H1 (cell line): ENCODE measurements around the gene HOXA11. TPM values are rescaled to one million over a fixed set of nuclear protein-coding genes. Genes with fewer than 3 reads are reported as not detected.

Experiments
- CTCF ChIA-PET: fragments of 300-600 bp; sonication (Branson Sonifier 250); formaldehyde crosslinking; loops from one replicate; lab custom pipeline; 2021; ENCODE audit not compliant: partially characterized antibody; lab: Charles Lee
- POLR2A ChIA-PET: fragments of 300-600 bp; sonication (Branson Sonifier 250); formaldehyde crosslinking; loops from one replicate; lab custom pipeline; 2021; ENCODE audit warnings: inconsistent platforms; ENCODE audit not compliant: partially characterized antibody; lab: Charles Lee
- DNase-seq, 2 experiments: peaks; one replicate each; pipeline versions ENCODE4 v3.0.0 to v3.0.0-alpha.2; 2010 to 2022; ENCODE audit warnings: low spot score in 2 of 2, low read depth in 1 of 2, mixed read lengths in 1 of 2
- FAIRE-seq: peaks from 2 replicates; lab custom pipeline; 2011; peaks lifted over from hg19 to GRCh38; lab: Jason Lieb, UNC
- H2AFZ ChIP-seq: 2 replicates; pipeline ENCODE4 v1.8.1; 2012; ENCODE audit warnings: low read length, inconsistent platforms
- H2AK5ac ChIP-seq: 2 replicates; pipeline ENCODE4 v1.6.1; 2013; ENCODE audit warnings: low read depth, low read length
- H2BK120ac ChIP-seq: replicated peaks from 2 replicates; pipeline ENCODE3; 2013; ENCODE audit warnings: low read depth, low read length, inconsistent platforms
- H2BK12ac ChIP-seq: 2 replicates; pipeline ENCODE4 v1.6.1; 2013; ENCODE audit warnings: low read depth, low read length
- H2BK15ac ChIP-seq: 2 replicates; pipeline ENCODE4 v1.6.1; 2013; ENCODE audit warnings: low read length
- H2BK20ac ChIP-seq: 2 replicates; pipeline ENCODE4 v1.6.1; 2013; ENCODE audit warnings: low read length
- H2BK5ac ChIP-seq: 2 replicates; pipeline ENCODE4 v1.6.1; 2013; ENCODE audit warnings: low read depth, low read length
- H3K14ac ChIP-seq: 2 replicates; pipeline ENCODE4 v1.6.1; 2013; ENCODE audit warnings: inconsistent platforms; ENCODE audit not compliant: insufficient read length
- H3K18ac ChIP-seq: 2 replicates; pipeline ENCODE4 v1.6.1; 2013; ENCODE audit warnings: low read length; ENCODE audit errors: extremely low read depth
- H3K23ac ChIP-seq: 2 replicates; pipeline ENCODE4 v1.6.1; 2013; ENCODE audit warnings: inconsistent platforms; ENCODE audit not compliant: insufficient read length
- H3K23me2 ChIP-seq: 2 replicates; pipeline ENCODE4 v1.6.1; 2013; ENCODE audit warnings: low read depth, low read length
- H3K27ac ChIP-seq: 2 replicates; pipeline ENCODE4 v1.6.1; 2011; ENCODE audit warnings: low read depth, low read length, inconsistent platforms
- H3K27me3 ChIP-seq, 4 experiments: replicated peaks in 1 of 4; 1 replicate in 1 of 4; 2 replicates in 3 of 4; pipeline versions ENCODE4 v1.6.1 to v1.8.1; 2011 to 2013; ENCODE audit warnings: low read length in 3 of 4, mild to moderate bottlenecking in 3 of 4, inconsistent platforms in 2 of 4, mixed read lengths in 2 of 4, moderate library complexity in 1 of 4; ENCODE audit not compliant: control insufficient read depth in 3 of 4, insufficient read depth in 3 of 4; ENCODE audit errors: extremely low read depth in 1 of 4
- H3K36me3 ChIP-seq, 4 experiments: 2 replicates each; pipeline versions ENCODE4 v1.6.1 to v1.8.1; 2011 to 2013; ENCODE audit warnings: mild to moderate bottlenecking in 4 of 4, low read length in 3 of 4, moderate library complexity in 2 of 4, control low read depth in 1 of 4, inconsistent platforms in 1 of 4; ENCODE audit not compliant: insufficient read depth in 4 of 4, control insufficient read depth in 2 of 4
- H3K4ac ChIP-seq: replicated peaks from 2 replicates; pipeline ENCODE3; 2013; ENCODE audit warnings: low read length, low read depth, mixed read lengths, inconsistent platforms; ENCODE audit not compliant: insufficient read length
- H3K4me1 ChIP-seq, 4 experiments: replicated peaks in 1 of 4; 1 replicate in 1 of 4; 2 replicates in 3 of 4; pipeline versions ENCODE4 v1.6.1 to v1.8.1; 2011 to 2013; ENCODE audit warnings: low read length in 3 of 4, inconsistent platforms in 2 of 4, mixed read lengths in 1 of 4; ENCODE audit not compliant: insufficient read depth in 4 of 4, control insufficient read depth in 3 of 4
- H3K4me2 ChIP-seq, 2 experiments: 2 replicates each; pipeline versions ENCODE4 v1.6.1 to v1.8.1; 2011 to 2013; ENCODE audit warnings: low read depth in 2 of 2, low read length in 2 of 2, control low read depth in 1 of 2, inconsistent platforms in 1 of 2, mild to moderate bottlenecking in 1 of 2; ENCODE audit not compliant: insufficient read depth in 1 of 2
- H3K4me3 ChIP-seq, 4 experiments: fragments of 200-600, 300-600 bp in 1 of 4; sonication (generic), shearing (Covaris generic), sonication (Bioruptor Twin) in 1 of 4; 2 replicates each; pipeline versions ENCODE4 v1.5.1 to v1.8.1; 2011 to 2016; ENCODE audit warnings: low read length in 4 of 4, low read depth in 3 of 4, control low read depth in 2 of 4, inconsistent platforms in 2 of 4, mild to moderate bottlenecking in 2 of 4, mixed read lengths in 1 of 4, moderate library complexity in 1 of 4; ENCODE audit not compliant: insufficient read depth in 2 of 4; ENCODE audit errors: extremely low read depth in 1 of 4
- H3K56ac ChIP-seq: replicated peaks from 2 replicates; pipeline ENCODE3; 2013; ENCODE audit warnings: low read depth, mild to moderate bottlenecking, mixed read lengths, low read length, inconsistent platforms; ENCODE audit not compliant: insufficient read length
- H3K79me1 ChIP-seq: 2 replicates; pipeline ENCODE4 v1.6.1; 2013; ENCODE audit warnings: low read depth, low read length, control low read depth
- H3K79me2 ChIP-seq, 2 experiments: 2 replicates each; pipeline versions ENCODE4 v1.6.1 to v1.8.1; 2012 to 2013; ENCODE audit warnings: low read length in 2 of 2, mild to moderate bottlenecking in 2 of 2, inconsistent platforms in 1 of 2; ENCODE audit not compliant: insufficient read depth in 2 of 2, control insufficient read depth in 1 of 2
- H3K9ac ChIP-seq, 4 experiments: replicated peaks in 1 of 4; 1 replicate in 1 of 4; 2 replicates in 3 of 4; pipeline versions ENCODE4 v1.6.1 to v1.8.1; 2011 to 2013; ENCODE audit warnings: low read depth in 3 of 4, low read length in 3 of 4, control low read depth in 2 of 4, mild to moderate bottlenecking in 2 of 4, moderate library complexity in 2 of 4, inconsistent platforms in 1 of 4; ENCODE audit errors: extremely low read depth in 1 of 4
- H3K9me3 ChIP-seq, 2 experiments: 2 replicates each; pipeline versions ENCODE4 v1.6.1 to v1.8.1; 2012 to 2013; ENCODE audit warnings: mild to moderate bottlenecking in 2 of 2, moderate library complexity in 2 of 2, control low read depth in 1 of 2, inconsistent platforms in 1 of 2, low read depth in 1 of 2, low read length in 1 of 2, mixed read lengths in 1 of 2; ENCODE audit not compliant: insufficient read depth in 2 of 2
- H4K20me1 ChIP-seq, 2 experiments: replicated peaks in 1 of 2; 2 replicates each; pipeline versions ENCODE3 to v1.8.1; 2011 to 2013; ENCODE audit warnings: inconsistent platforms in 2 of 2, low read length in 2 of 2, mild to moderate bottlenecking in 1 of 2; ENCODE audit not compliant: insufficient read depth in 2 of 2, control insufficient read depth in 1 of 2
- H4K5ac ChIP-seq: 2 replicates; pipeline ENCODE4 v1.6.1; 2013; ENCODE audit warnings: low read length, low read depth, mixed read lengths, inconsistent platforms; ENCODE audit not compliant: insufficient read length
- H4K8ac ChIP-seq: 2 replicates; pipeline ENCODE4 v1.8.0; 2013; ENCODE audit warnings: mild to moderate bottlenecking, moderate library complexity, low read length, inconsistent platforms; ENCODE audit not compliant: insufficient read depth; ENCODE audit errors: extremely low read depth
- H4K91ac ChIP-seq: replicated peaks from 2 replicates; pipeline ENCODE3; 2013; ENCODE audit warnings: low read length, mixed read lengths, inconsistent platforms; ENCODE audit not compliant: insufficient read length
- RNF2 ChIP-seq: fragments of 200-900, 300-1000 bp; sonication (generic); IDR thresholded peaks from 2 replicates; pipeline ENCODE4 v1.7.1; 2016; ENCODE audit warnings: borderline replicate concordance, low read depth, mild to moderate bottlenecking, antibody characterized with exemption, low read length; ENCODE audit not compliant: poor library complexity, severe bottlenecking; ENCODE audit errors: missing control alignments
- SIRT6 ChIP-seq: IDR thresholded peaks from one replicate; pipeline ENCODE4 v1.7.1; 2012; ENCODE audit warnings: low read length, inconsistent platforms
- SUZ12 ChIP-seq: fragments of 200-600 bp; sonication (generic); IDR thresholded peaks from 2 replicates; pipeline ENCODE4 v1.6.1; 2012; ENCODE audit warnings: mild to moderate bottlenecking, inconsistent platforms, low read length, moderate library complexity, mixed read lengths
- WGBS, 2 experiments: shearing (Covaris generic) in 1 of 2; methylation state at CpG; one replicate each; pipeline versions ENCODE4 v1.1.6 to v1.1.7; 2013 to 2015; ENCODE audit warnings: low lambda C conversion rate in 2 of 2, mixed read lengths in 2 of 2, inconsistent platforms in 1 of 2, low coverage in 1 of 2, missing lambda C conversion rate in 1 of 2; ENCODE audit not compliant: insufficient replicate concordance in 2 of 2, insufficient coverage in 1 of 2, insufficient read length in 1 of 2; ENCODE audit errors: extremely low coverage in 1 of 2, missing lambda C conversion rate in 1 of 2; 5-methylcytosine and 5-hydroxymethylcytosine counted together
- polyA plus RNA-seq, 7 experiments: library from polyadenylated mRNA; depleted of rRNA in 3 of 7; stranded (reverse) in 5 of 7; unstranded in 2 of 7; fragments of >200 nt in 5 of 7; fragments of 200-250 nt in 2 of 7; gene quantifications; 1 replicate in 5 of 7; 2 replicates in 1 of 7; 4 replicates in 1 of 7; pipeline versions ENCODE4 v1.2.1 to v1.2.3, GENCODE V29; 2011 to 2013; ENCODE audit warnings: missing spikeins in 2 of 7, mixed read lengths in 2 of 7
- total RNA-seq: library from RNA; stranded (reverse); fragmentation: NEBNext Ultra II Directional; extraction: Animal tissue kit (Norgen Biotek cat#: 25700); gene quantifications from 2 replicates; pipeline ENCODE4 v1.2.1, GENCODE V29; 2021

Gene HOXA11
- total and polyA plus RNA-seq, 2 of the 8 experiments (the other 6 are each of a cell fraction or from before 2014, with no cell fraction given), result not detected

- Histone ChIP-seq H3K4me1 (peaks cover 0 to 12% (median 6%) of the 10 kb centered on the region in 4 experiments; a peak in 6 of 7 replicates), H4K91ac (no peak overlapping the region), H3K4me3 (no peak overlapping the region), H2AFZ (no peak overlapping the region), H3K14ac (no peak overlapping the region), H3K9me3 (no peaks in the 10 kb centered on the region), H3K4ac (no peak overlapping the region), H2BK20ac (no peak overlapping the region), H3K56ac (no peak overlapping the region), H3K36me3 (peaks cover 0 to 5% (median 0%) of the 10 kb centered on the region in 4 experiments; a peak in 1 of 8 replicates), H3K79me2 (no peaks in the 10 kb centered on the region), H3K23ac (no peak overlapping the region), H2BK15ac (no peak overlapping the region), H3K79me1 (no peaks in the 10 kb centered on the region), H4K5ac (no peak overlapping the region)
- no peak for FAIRE-seq
- POLR2A ChIA-PET, result interaction anchor here (0.7 kb wide), 1 partner anchor 1251 kb away, joined by 3 read pairs; no protein-coding TSS in a partner anchor
- CTCF ChIA-PET, result interaction anchor here (0.7 to 2.6 kb wide), 9 partner anchors 9 to 922 kb away, joined by 3 to 10 read pairs (median 3); partner anchors contain the start of genes HOXA5 and HOXA7
- no peak for TF ChIP-seq SIRT6
- peak; percentile 20; the same call in 1 of the 2 replicates for TF ChIP-seq SUZ12
- peak; percentile 37 for TF ChIP-seq RNF2
- TF ChIP-seq, all 59 proteins: peak for 2
- H2BK12ac ChIP-seq, result no peak overlapping the region
- no peak overlapping the region for H2BK5ac ChIP-seq
- H4K8ac ChIP-seq, result no peak overlapping the region
- no peak overlapping the region for H3K9ac ChIP-seq
- H3K27me3 ChIP-seq, result peaks cover 98 to 100% (median 99%) of the 10 kb centered on the region in 4 experiments
- no peak overlapping the region for H2BK120ac ChIP-seq
- peak in 1 of 2 experiments; percentile 38 for DNase-seq
- no peak overlapping the region for H3K18ac ChIP-seq
- H3K4me2 ChIP-seq, result no peak overlapping the region
- no peaks in the 10 kb centered on the region for H3K23me2 ChIP-seq
- H2AK5ac ChIP-seq, result no peak overlapping the region
- 39% methylated on average over 4 of the region's 4 CpGs; no CpG with 5 or more reads in 1 of the 2 experiments for WGBS, 2 experiments
- no peak overlapping the region for H3K27ac ChIP-seq
- H4K20me1 ChIP-seq, result peaks cover 35 to 46% of the 10 kb centered on the region in 2 experiments
Observed at GRCh38 chr7:27181795-27182275, 3.2 kb downstream of the HOXA11 start.
